Sciatic nerve (tissue), 2 donors: ENCODE data around the gene ABL1. TPM values are rescaled to one million over a fixed set of nuclear protein-coding genes. Genes with fewer than 3 reads are reported as not detected.

Experiments
- ATAC-seq: fragments of 200-7000 bp; cut with Tn5 transposase; one replicate; pipeline ENCODE4 v1.9.1; 2020; ENCODE audit warnings: mild to moderate bottlenecking, moderate library complexity
- DNase-seq: peaks from one replicate; pipeline ENCODE4 v3.0.0-alpha.2; 2020; ENCODE audit warnings: low spot score
- intact Hi-C: fragments of 100-400 bp; cut with DNase I; formaldehyde crosslinking; loops from one replicate; pipeline ENCODE4 v1.14.2; 2022
- total RNA-seq: library from RNA; stranded (reverse); fragmentation: NEBNext Ultra II Directional; extraction: Animal tissue kit (Norgen Biotek cat#: 25700); gene quantifications from one replicate; pipeline ENCODE4 v1.2.1, GENCODE V29; 2021
- donor health status: DM: no; HTN: no; CAD: no.
- donor health status: DM: no; HTN: no; CAD: no.

Gene ABL1
- total RNA-seq, 1 donor from 2014 or later, result 85.8 TPM

GRCh38 chr9:130897105-130897751 lies 62.2 kb downstream of the ABL1 start:
- intact Hi-C loops, result no loop called here
- ATAC-seq, result no peak
- no peak for DNase-seq

GRCh38 chr9:130897848-130898551 lies 62.9 kb downstream of the ABL1 start:
- DNase-seq (no peak), ATAC-seq (no peak)
- intact Hi-C loops, result no loop called here

GRCh38 chr9:130898552-130898852 lies 63.4 kb downstream of the ABL1 start:
- intact Hi-C loops, result no loop called here
- DNase-seq (no peak), ATAC-seq (no peak)

GRCh38 chr9:130899051-130899748 lies 64.1 kb downstream of the ABL1 start:
- intact Hi-C loops, result no loop called here
- DNase-seq (no peak), ATAC-seq (no peak)

GRCh38 chr9:130900701-130901497 lies 65.8 kb downstream of the ABL1 start:
- intact Hi-C loops, result no loop called here
- no peak for DNase-seq
- no peak for ATAC-seq

- no peak for ATAC-seq
Measured at GRCh38 chr9:130901498-130902203, 66.6 kb downstream of the ABL1 start.

GRCh38 chr9:130902204-130903185 lies 67.4 kb downstream of the ABL1 start:
- intact Hi-C loops, result no loop called here
- DNase-seq (no peak), ATAC-seq (no peak)

More at GRCh38 chr9:130901498-130902203, 66.6 kb downstream of the ABL1 start:
- no peak for DNase-seq
- intact Hi-C loops, result no loop called here

GRCh38 chr9:130903194-130904069 lies 68.4 kb downstream of the ABL1 start:
- intact Hi-C loops, result no loop called here
- ATAC-seq (no peak), DNase-seq (no peak)

GRCh38 chr9:130904070-130905044 lies 69.3 kb downstream of the ABL1 start:
- ATAC-seq, result no peak
- no peak for DNase-seq
- intact Hi-C loops, result no loop called here

- ATAC-seq (no peak), DNase-seq (no peak)
- intact Hi-C loops, result no loop called here
Measured at GRCh38 chr9:130905125-130905901, 70.3 kb downstream of the ABL1 start.

GRCh38 chr9:130905902-130906734 lies 71.1 kb downstream of the ABL1 start:
- DNase-seq (no peak), ATAC-seq (no peak)
- intact Hi-C loops, result no loop called here

- intact Hi-C loops, result no loop called here
- no peak for DNase-seq
- ATAC-seq, result no peak
Measured at GRCh38 chr9:130906735-130907416, 71.8 kb downstream of the ABL1 start.

GRCh38 chr9:130908146-130908877 lies 73.3 kb downstream of the ABL1 start:
- DNase-seq, result no peak
- intact Hi-C loops, result no loop called here
- peak; percentile 24 for ATAC-seq
